ENCODE measurements around the gene PRRT2. TPM values are rescaled to one million over a fixed set of nuclear protein-coding genes. Genes with fewer than 3 reads are reported as not detected.

The PRRT2 gene
- total RNA-seq, 6 donors from 2014 or later, result 1.4 to 13.6 (median 2.5) TPM

- Histone ChIP-seq H3K27ac (peak overlapping the region; percentile 79 to 94 (median 88)), H3K36me3 (peaks cover 2 to 21% (median 17%) of the 10 kb centered on the region in 4 donors), H3K9me3 (no peaks in the 10 kb centered on the region), H3K4me1 (peaks cover 54 to 78% (median 66%) of the 10 kb centered on the region in 4 donors), H3K4me3 (peak overlapping the region; percentile 31 to 61 (median 54)), H3K27me3 (peaks cover 0 to 5% (median 0%) of the 10 kb centered on the region in 4 donors)
- 0 to 1% methylated on average over 14 to 27 of the region's 31 CpGs for WGBS, 2 donors
- TF ChIP-seq CTCF (IDR thresholded peaks at IDR 0.05) (no peak), POLR2AphosphoS5 (IDR thresholded peaks at IDR 0.05) (peak; percentile 59 to 67), EP300 (IDR thresholded peaks at IDR 0.05) (no peak), POLR2A (IDR thresholded peaks at IDR 0.05) (peak in 2 of 4 donors; percentile 51 to 65)
- DNase-seq (peak; percentile 92 to 99), ATAC-seq (ENCODE audit: low FRiP score in 2 of 2) (peak; percentile 76 to 89)
These were observed 660 bp upstream of the PRRT2 start for GRCh38 chr16:29811170-29811895.

GRCh38 chr16:29812754-29813643 lies 1.0 kb downstream of the PRRT2 start:
- DNase-seq (peak in 1 of 2 donors; percentile 26), ATAC-seq (ENCODE audit: low FRiP score in 2 of 2) (no peak)
- no peak for TF ChIP-seq POLR2A (IDR thresholded peaks at IDR 0.05)
- no peak for TF ChIP-seq EP300 (IDR thresholded peaks at IDR 0.05)
- TF ChIP-seq POLR2AphosphoS5 (IDR thresholded peaks at IDR 0.05), result no peak
- TF ChIP-seq CTCF (IDR thresholded peaks at IDR 0.05), result no peak
- Histone ChIP-seq H3K4me1 (peaks cover 62 to 82% (median 69%) of the 10 kb centered on the region in 4 donors), H3K9me3 (no peaks in the 10 kb centered on the region), H3K4me3 (peak overlapping the region in 3 of 4 donors; percentile 51 to 61 (median 57)), H3K27me3 (peaks cover 0 to 5% (median 0%) of the 10 kb centered on the region in 4 donors), H3K36me3 (peaks cover 2 to 21% (median 17%) of the 10 kb centered on the region in 4 donors), H3K27ac (peak overlapping the region in 3 of 4 donors; percentile 83 to 94 (median 94))
- WGBS, 2 donors, result 76 to 88% methylated on average over 5 to 9 of the region's 9 CpGs

- Histone ChIP-seq H3K36me3 (peaks cover 2 to 22% (median 12%) of the 10 kb centered on the region in 4 donors), H3K27me3 (peaks cover 0 to 5% (median 0%) of the 10 kb centered on the region in 4 donors), H3K4me3 (no peak overlapping the region), H3K9me3 (no peaks in the 10 kb centered on the region), H3K4me1 (peaks cover 58 to 80% (median 64%) of the 10 kb centered on the region in 4 donors), H3K27ac (no peak overlapping the region)
- peak in 1 of 2 donors; percentile 58 for DNase-seq
- no peak for ATAC-seq (ENCODE audit: low FRiP score in 2 of 2)
- TF ChIP-seq POLR2AphosphoS5 (IDR thresholded peaks at IDR 0.05) (no peak), CTCF (IDR thresholded peaks at IDR 0.05) (no peak), EP300 (IDR thresholded peaks at IDR 0.05) (no peak), POLR2A (IDR thresholded peaks at IDR 0.05) (no peak)
- 79 to 82% methylated on average over 17 to 23 of the region's 24 CpGs for WGBS, 2 donors
These were observed 1.9 kb downstream of the PRRT2 start for GRCh38 chr16:29813644-29814562.

GRCh38 chr16:29814592-29814991 lies 2.6 kb downstream of the PRRT2 start:
- peaks cover 0 to 5% (median 0%) of the 10 kb centered on the region in 4 donors for H3K27me3 ChIP-seq
- no peaks in the 10 kb centered on the region for H3K9me3 ChIP-seq
- no peak for ATAC-seq (ENCODE audit: low FRiP score in 2 of 2)
- H3K27ac ChIP-seq, result peak overlapping the region in 3 of 4 donors; percentile 68 to 94 (median 80)
- H3K36me3 ChIP-seq, result peaks cover 0 to 22% (median 9%) of the 10 kb centered on the region in 4 donors
- peaks cover 56 to 80% (median 64%) of the 10 kb centered on the region in 4 donors for H3K4me1 ChIP-seq
- no peak overlapping the region for H3K4me3 ChIP-seq
- 76 to 85% methylated on average over 5 of the region's 5 CpGs for WGBS, 2 donors
- no peak for DNase-seq
- TF ChIP-seq POLR2AphosphoS5 (IDR thresholded peaks at IDR 0.05), result no peak

Measured in upper lobe of left lung (tissue), 6 donors.